A549 (cell line): ENCODE results near the gene CD58.

Experiments
- CTCF ChIP-seq: fragments of >200 bp; sonication (Bioruptor Twin); formaldehyde crosslinking; IDR thresholded peaks from 3 replicates; pipeline ENCODE4 v1.5.1; 2016
- ELK1 ChIP-seq: fragments of 150-350 bp; IDR thresholded peaks from 2 replicates; pipeline ENCODE4 v1.6.1; 2014; ENCODE audit warnings: low read depth, mild to moderate bottlenecking, low read length
- ESRRA ChIP-seq: fragments of 150-350 bp; IDR thresholded peaks from 2 replicates; pipeline ENCODE4 v1.6.1; 2014; ENCODE audit warnings: mild to moderate bottlenecking, low read length, borderline replicate concordance

- TF ChIP-seq CTCF, result no peak
- TF ChIP-seq ELK1, result no peak
- no peak for TF ChIP-seq ESRRA
These were observed 98.3 kb downstream of the CD58 start for GRCh38 chr1:116472431-116472961.
